Skeletal muscle satellite cell (primary cell): ENCODE data around the gene ZDHHC19.

ENCODE experiments used
- H3K27me3 ChIP-seq: 2 replicates; pipeline ENCODE4 v1.7.0; 2013; ENCODE audit warnings: low read length; ENCODE audit not compliant: control insufficient read depth, insufficient read depth
- H3K36me3 ChIP-seq: 2 replicates; pipeline ENCODE4 v1.7.0; 2013; ENCODE audit warnings: mild to moderate bottlenecking, control low read depth, low read length; ENCODE audit not compliant: insufficient read depth
- H3K4me1 ChIP-seq: 2 replicates; pipeline ENCODE4 v1.7.0; 2013; ENCODE audit warnings: low read length; ENCODE audit not compliant: control insufficient read depth, insufficient read depth
- H3K4me2 ChIP-seq: 2 replicates; pipeline ENCODE4 v1.7.0; 2013; ENCODE audit warnings: mild to moderate bottlenecking, low read length
- H3K4me3 ChIP-seq: 2 replicates; pipeline ENCODE4 v1.7.0; 2013; ENCODE audit warnings: low read length
- H3K9ac ChIP-seq: 2 replicates; pipeline ENCODE4 v1.7.0; 2013; ENCODE audit warnings: mild to moderate bottlenecking, low read depth, low read length, moderate library complexity
- H3K9me3 ChIP-seq: replicated peaks from 2 replicates; pipeline ENCODE4 v1.7.0; 2013; ENCODE audit warnings: mild to moderate bottlenecking, control low read depth, low read length

ZDHHC19 gene

GRCh38 chr3:196237203-196237602 is 26.0 kb upstream of the ZDHHC19 start:
- peaks cover 48% of the 10 kb centered on the region for H3K36me3 ChIP-seq
- H3K27me3 ChIP-seq, result no peaks in the 10 kb centered on the region
- no peaks in the 10 kb centered on the region for H3K4me1 ChIP-seq
- no peak overlapping the region for H3K4me3 ChIP-seq
- H3K4me2 ChIP-seq, result no peak overlapping the region
- no peak overlapping the region for H3K9ac ChIP-seq
- H3K9me3 ChIP-seq, result no peaks in the 10 kb centered on the region

GRCh38 chr3:196236223-196236622 is 25.0 kb upstream of the ZDHHC19 start:
- H3K9ac ChIP-seq, result no peak overlapping the region
- peaks cover 39% of the 10 kb centered on the region for H3K36me3 ChIP-seq
- H3K9me3 ChIP-seq, result no peaks in the 10 kb centered on the region
- H3K4me2 ChIP-seq, result no peak overlapping the region
- no peaks in the 10 kb centered on the region for H3K4me1 ChIP-seq
- no peak overlapping the region for H3K4me3 ChIP-seq
- no peaks in the 10 kb centered on the region for H3K27me3 ChIP-seq

GRCh38 chr3:196235452-196236122 is 24.4 kb upstream of the ZDHHC19 start:
- no peaks in the 10 kb centered on the region for H3K4me1 ChIP-seq
- no peaks in the 10 kb centered on the region for H3K27me3 ChIP-seq
- H3K9me3 ChIP-seq, result no peaks in the 10 kb centered on the region
- H3K9ac ChIP-seq, result no peak overlapping the region
- no peak overlapping the region for H3K4me3 ChIP-seq
- peaks cover 39% of the 10 kb centered on the region for H3K36me3 ChIP-seq
- no peak overlapping the region for H3K4me2 ChIP-seq

- Histone ChIP-seq H3K9me3 (no peaks in the 10 kb centered on the region), H3K27me3 (no peaks in the 10 kb centered on the region), H3K9ac (no peak overlapping the region), H3K4me3 (no peak overlapping the region), H3K4me1 (no peaks in the 10 kb centered on the region), H3K4me2 (no peak overlapping the region), H3K36me3 (peaks cover 19% of the 10 kb centered on the region)
These were observed 21.7 kb upstream of the ZDHHC19 start for GRCh38 chr3:196232882-196233251.

- H3K27me3 ChIP-seq, result no peaks in the 10 kb centered on the region
- peaks cover 14% of the 10 kb centered on the region for H3K36me3 ChIP-seq
- no peaks in the 10 kb centered on the region for H3K4me1 ChIP-seq
- no peak overlapping the region for H3K9ac ChIP-seq
- no peaks in the 10 kb centered on the region for H3K9me3 ChIP-seq
- H3K4me3 ChIP-seq, result no peak overlapping the region
- no peak overlapping the region for H3K4me2 ChIP-seq
These were observed 21.1 kb upstream of the ZDHHC19 start for GRCh38 chr3:196232154-196232881.

- Histone ChIP-seq H3K4me3 (no peak overlapping the region), H3K27me3 (no peaks in the 10 kb centered on the region), H3K36me3 (no peaks in the 10 kb centered on the region), H3K9ac (no peak overlapping the region), H3K9me3 (no peaks in the 10 kb centered on the region), H3K4me2 (no peak overlapping the region), H3K4me1 (peaks cover 3% of the 10 kb centered on the region)
These were observed 16.7 kb upstream of the ZDHHC19 start for GRCh38 chr3:196227629-196228493.

- H3K4me2 ChIP-seq, result no peak overlapping the region
- no peak overlapping the region for H3K9ac ChIP-seq
These were observed 15.9 kb upstream of the ZDHHC19 start for GRCh38 chr3:196227121-196227561.

GRCh38 chr3:196225763-196226364 is 14.7 kb upstream of the ZDHHC19 start:
- no peak overlapping the region for H3K9ac ChIP-seq
- peaks cover 3% of the 10 kb centered on the region for H3K4me1 ChIP-seq
- no peaks in the 10 kb centered on the region for H3K36me3 ChIP-seq
- no peak overlapping the region for H3K4me2 ChIP-seq
- H3K27me3 ChIP-seq, result no peaks in the 10 kb centered on the region
- no peaks in the 10 kb centered on the region for H3K9me3 ChIP-seq
- no peak overlapping the region for H3K4me3 ChIP-seq

More at GRCh38 chr3:196227121-196227561, 15.9 kb upstream of the ZDHHC19 start:
- no peaks in the 10 kb centered on the region for H3K36me3 ChIP-seq
- no peaks in the 10 kb centered on the region for H3K9me3 ChIP-seq
- no peaks in the 10 kb centered on the region for H3K27me3 ChIP-seq
- peaks cover 3% of the 10 kb centered on the region for H3K4me1 ChIP-seq
- no peak overlapping the region for H3K4me3 ChIP-seq

- Histone ChIP-seq H3K27me3 (no peaks in the 10 kb centered on the region), H3K36me3 (no peaks in the 10 kb centered on the region), H3K4me2 (no peak overlapping the region), H3K9me3 (no peaks in the 10 kb centered on the region), H3K4me3 (no peak overlapping the region), H3K9ac (no peak overlapping the region), H3K4me1 (peaks cover 3% of the 10 kb centered on the region)
These were observed 13.9 kb upstream of the ZDHHC19 start for GRCh38 chr3:196225086-196225485.

GRCh38 chr3:196222876-196223595 is 11.8 kb upstream of the ZDHHC19 start:
- Histone ChIP-seq H3K4me2 (peak overlapping the region; percentile 15), H3K9me3 (no peaks in the 10 kb centered on the region), H3K27me3 (no peaks in the 10 kb centered on the region), H3K4me3 (no peak overlapping the region), H3K36me3 (no peaks in the 10 kb centered on the region), H3K9ac (no peak overlapping the region), H3K4me1 (peaks cover 10% of the 10 kb centered on the region)
